ENCODE measurements around the gene RPS6KA5. TPM values are rescaled to one million over a fixed set of nuclear protein-coding genes. Genes with fewer than 3 reads are reported as not detected.

RPS6KA5 gene
- total RNA-seq, 1 experiment from 2014 or later: 24.2 TPM

- no peak overlapping the region for H3K27ac ChIP-seq (ENCODE audit: low read depth, low read length)
- intact Hi-C loops (cut with micrococcal nuclease): no loop called here
- ChIA-PET POLR2A (no interaction called here), CTCF (interaction anchor here (1.5 to 3.2 kb wide), 2 partner anchors 14 to 268 kb away, joined by 4 to 33 read pairs; no protein-coding TSS in a partner anchor), RAD21 (ENCODE audit: low non-redundant PET in 1 of 2, low total read pairs in 2 of 2, uncharacterized antibody in 2 of 2, unreplicated experiment in 2 of 2) (no interaction called here)
- ATAC-seq (no peak), DNase-seq (ENCODE audit: low read depth, low spot score) (no peak)
- no peaks in the 10 kb centered on the region for H3K9me2 ChIP-seq (ENCODE audit: insufficient read depth)
- no TSS peak for BruUV-seq (replicated peaks)
- no peaks in the 10 kb centered on the region for H3K27me3 ChIP-seq (ENCODE audit: insufficient read depth, low read length)
- no peaks in the 10 kb centered on the region for H4K20me1 ChIP-seq (ENCODE audit: insufficient read depth)
- H3K4me1 ChIP-seq (ENCODE audit: control insufficient read depth in 1 of 2, insufficient read depth in 2 of 2, low read length in 2 of 2): peaks cover 0 to 4% of the 10 kb centered on the region in 2 experiments; a peak in 2 of 4 replicates
- no peak overlapping the region for H3K4me3 ChIP-seq (replicated peaks in 1 of 2; ENCODE audit: low read depth in 1 of 2, low read length in 2 of 2)
- H2AFZ ChIP-seq (ENCODE audit: low read depth, low read length, poor library complexity, severe bottlenecking): no peak overlapping the region
- no peak for TF ChIP-seq SP1 (IDR thresholded peaks at IDR 0.05; ENCODE audit: low read depth)
- TF ChIP-seq SIN3A (IDR thresholded peaks at IDR 0.05; ENCODE audit: low read depth): no peak
- no peak for TF ChIP-seq ELF1 (IDR thresholded peaks at IDR 0.05; ENCODE audit: borderline replicate concordance, low read depth)
- no peak for TF ChIP-seq ZFX (IDR thresholded peaks at IDR 0.05)
- no peak for TF ChIP-seq EGR1 (IDR thresholded peaks at IDR 0.05; ENCODE audit: low read depth)
- no peak for TF ChIP-seq MAX (IDR thresholded peaks at IDR 0.05)
- no peak for TF ChIP-seq POLR2AphosphoS5 (IDR thresholded peaks at IDR 0.05; ENCODE audit: low read depth, low read length)
- no peak for TF ChIP-seq TCF7L2 (IDR thresholded peaks at IDR 0.05; ENCODE audit: borderline replicate concordance, extremely low read depth, insufficient read depth, insufficient read length)
- no peak for TF ChIP-seq ATF3 (IDR thresholded peaks at IDR 0.05)
- TF ChIP-seq CTCF (IDR thresholded peaks at IDR 0.05 in 2 of 3, conservative IDR thresholded peaks at IDR 0.05 in 1 of 3; ENCODE audit: borderline replicate concordance in 1 of 3, insufficient read depth in 1 of 3, low read depth in 2 of 3, low read length in 2 of 3): no peak
- no peak for TF ChIP-seq ZNF274 (IDR thresholded peaks at IDR 0.05; ENCODE audit: low read depth, low read length)
- TF ChIP-seq POLR2A (IDR thresholded peaks at IDR 0.05; ENCODE audit: borderline replicate concordance, extremely low read depth, insufficient read depth, insufficient read length): no peak
- no peak for TF ChIP-seq CBX3 (IDR thresholded peaks at IDR 0.05; ENCODE audit: low read depth)
- TF ChIP-seq JUND (IDR thresholded peaks at IDR 0.05): no peak
- TF ChIP-seq RAD21 (IDR thresholded peaks at IDR 0.05; ENCODE audit: low read depth): no peak
- no peaks in the 10 kb centered on the region for H3K36me3 ChIP-seq (ENCODE audit: control insufficient read depth in 1 of 2, insufficient read depth in 2 of 2, low read length in 2 of 2)
- H3K9me3 ChIP-seq (ENCODE audit: control insufficient read depth in 1 of 2, insufficient read depth in 1 of 2, low read depth in 1 of 2, low read length in 2 of 2): no peaks in the 10 kb centered on the region
- H3K9ac ChIP-seq (ENCODE audit: low read length): no peak overlapping the region
- no peaks in the 10 kb centered on the region for H3K79me2 ChIP-seq (ENCODE audit: insufficient read depth, low read length)
- H3K4me2 ChIP-seq (ENCODE audit: low read length): no peak overlapping the region
Measured at GRCh38 chr14:90905531-90905930, 154.9 kb downstream of the RPS6KA5 start.

Data from HCT116 (cell line).